ENCODE measurements around the gene RPS6KA2.
"Not testable (repeated sequence)": the region's sequence is repeated elsewhere in the genome, so short reads cannot be mapped to it uniquely, and the experiment has no call there.

The RPS6KA2 gene

GRCh38 chr6:166541876-166542579, 85.0 kb downstream of the RPS6KA2 start:
- H3K27ac ChIP-seq: no peak overlapping the region

GRCh38 chr6:166541366-166541765, 85.7 kb downstream of the RPS6KA2 start:
- H3K27ac ChIP-seq: no peak overlapping the region
- TF ChIP-seq CTCF (conservative IDR thresholded peaks at IDR 0.05): no peak
- no peak for TF ChIP-seq ZFX (IDR thresholded peaks at IDR 0.05)

More at GRCh38 chr6:166541876-166542579, 85.0 kb downstream of the RPS6KA2 start:
- TF ChIP-seq CTCF (conservative IDR thresholded peaks at IDR 0.05) (no peak), ZFX (IDR thresholded peaks at IDR 0.05) (no peak)

- no peak for TF ChIP-seq ZFX (IDR thresholded peaks at IDR 0.05)
- TF ChIP-seq CTCF (conservative IDR thresholded peaks at IDR 0.05): no peak
- no peak overlapping the region for H3K27ac ChIP-seq
Measured at GRCh38 chr6:166540631-166541331, 86.3 kb downstream of the RPS6KA2 start.

- TF ChIP-seq ZFX (IDR thresholded peaks at IDR 0.05): no peak
- TF ChIP-seq CTCF (conservative IDR thresholded peaks at IDR 0.05): no peak
- no peak overlapping the region for H3K27ac ChIP-seq
Measured at GRCh38 chr6:166539543-166539942, 87.5 kb downstream of the RPS6KA2 start.

GRCh38 chr6:166539011-166539385, 88.1 kb downstream of the RPS6KA2 start:
- H3K27ac ChIP-seq: not testable (repeated sequence)

GRCh38 chr6:166538297-166539010, 88.6 kb downstream of the RPS6KA2 start:
- H3K27ac ChIP-seq: no peak overlapping the region
- no peak for TF ChIP-seq ZFX (IDR thresholded peaks at IDR 0.05)
- no peak for TF ChIP-seq CTCF (conservative IDR thresholded peaks at IDR 0.05)

GRCh38 chr6:166534658-166535406, 92.2 kb downstream of the RPS6KA2 start:
- TF ChIP-seq CTCF (conservative IDR thresholded peaks at IDR 0.05): no peak
- no peak for TF ChIP-seq ZFX (IDR thresholded peaks at IDR 0.05)
- H3K27ac ChIP-seq: no peak overlapping the region

All from C4-2B (cell line).